GM19324 (cell line): ENCODE results near the gene PPFIA4.

Source experiments
- ATAC-seq: cut with Tn5 transposase; IDR thresholded peaks from one replicate; pipeline ENCODE4 v1.9.1; 2021; ENCODE audit warnings: mild to moderate bottlenecking, moderate library complexity; ENCODE audit not compliant: unreplicated experiment, low FRiP score

Gene PPFIA4

DNA sequence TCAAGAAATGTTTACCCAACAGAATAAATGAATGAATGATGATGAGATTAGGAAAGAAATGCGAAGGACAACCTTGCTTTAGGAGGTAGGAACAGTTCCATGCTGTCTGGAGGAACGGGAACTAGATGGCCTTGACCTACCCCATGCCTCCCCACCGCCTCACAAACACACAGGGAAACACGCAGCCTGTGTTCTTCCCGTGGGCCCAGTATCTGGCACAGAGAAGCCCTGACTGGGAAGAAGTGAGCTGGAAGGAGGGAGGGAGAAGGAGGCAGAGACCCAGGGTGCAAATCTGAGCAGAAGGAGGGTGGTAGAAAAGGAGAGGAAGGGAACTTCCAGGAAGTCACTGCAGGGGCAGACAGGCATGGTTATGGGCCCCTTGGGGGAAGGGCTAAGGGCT is 97.7 kb downstream of the PPFIA4 start:
- no peak for ATAC-seq

DNA sequence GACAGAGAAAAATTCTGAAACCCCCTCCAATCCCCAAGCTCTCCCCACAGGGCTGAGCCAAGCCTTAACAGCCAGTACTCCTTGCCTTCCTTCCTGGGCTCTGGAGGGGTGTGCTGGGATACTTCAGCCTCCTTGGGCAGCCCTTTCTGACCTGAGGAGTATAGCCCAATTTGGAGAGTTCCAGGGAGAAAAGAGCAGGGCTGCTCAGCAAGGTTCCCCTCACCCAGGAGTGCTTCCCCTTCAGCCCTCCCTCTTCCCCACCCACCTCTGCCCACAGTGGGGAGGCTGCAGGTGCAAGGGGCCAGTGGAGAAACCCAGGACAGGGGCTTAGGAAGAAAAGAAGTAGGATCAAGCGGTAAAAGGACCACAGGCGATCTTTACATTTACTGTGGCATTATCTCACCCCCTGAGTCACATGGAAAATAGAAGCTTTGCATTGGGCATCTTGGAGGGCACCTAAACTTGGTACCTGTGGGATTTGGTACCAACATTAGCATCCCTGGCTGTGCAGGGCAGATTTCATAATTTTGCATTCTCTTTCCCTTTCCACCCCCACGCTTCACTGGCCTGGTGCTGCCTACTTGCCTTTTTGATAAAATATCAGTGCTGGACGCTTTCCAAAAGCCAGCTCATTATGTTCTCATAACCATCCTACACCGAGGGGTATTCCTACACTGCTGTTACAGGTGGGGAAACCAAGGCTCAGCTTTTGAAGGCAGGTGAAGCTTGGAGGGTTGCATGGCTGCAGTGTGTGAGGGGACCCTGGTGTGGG is 98.4 kb downstream of the PPFIA4 start:
- no peak for ATAC-seq

DNA sequence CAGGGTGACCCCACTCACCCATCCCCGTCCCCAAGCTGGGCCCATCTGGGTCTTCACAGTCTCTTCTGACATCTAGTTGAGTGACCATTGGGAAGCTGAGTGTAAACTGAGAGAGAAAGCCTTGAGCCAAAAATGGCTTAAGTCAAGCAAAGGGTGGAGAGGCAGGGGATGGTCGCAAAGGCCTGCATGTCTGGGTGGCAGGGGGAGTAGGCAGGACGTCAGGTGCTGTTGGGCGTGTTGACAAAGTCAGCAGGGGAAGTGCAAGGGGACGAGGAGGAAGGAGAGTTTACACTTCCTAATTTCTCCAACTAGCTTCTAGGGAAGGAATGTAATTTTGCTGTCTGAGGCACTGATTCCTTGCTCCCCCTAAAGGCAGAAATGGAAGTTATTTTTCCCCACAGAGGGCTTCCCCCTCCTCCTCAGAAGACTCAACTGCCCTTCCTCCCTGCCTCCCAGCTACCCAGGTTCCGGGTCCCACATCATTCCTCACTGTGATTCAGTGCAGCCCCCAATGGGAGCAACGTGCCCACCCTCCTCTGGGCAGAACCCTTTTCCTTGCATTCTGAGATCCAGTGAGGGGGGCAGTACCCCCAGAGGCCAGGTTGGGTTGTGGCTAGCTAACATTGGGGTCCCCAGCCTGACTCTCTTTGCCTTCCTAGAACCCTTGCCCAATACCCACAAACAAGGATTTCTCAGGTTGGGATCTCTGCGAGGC is 100.0 kb downstream of the PPFIA4 start:
- no peak for ATAC-seq

DNA sequence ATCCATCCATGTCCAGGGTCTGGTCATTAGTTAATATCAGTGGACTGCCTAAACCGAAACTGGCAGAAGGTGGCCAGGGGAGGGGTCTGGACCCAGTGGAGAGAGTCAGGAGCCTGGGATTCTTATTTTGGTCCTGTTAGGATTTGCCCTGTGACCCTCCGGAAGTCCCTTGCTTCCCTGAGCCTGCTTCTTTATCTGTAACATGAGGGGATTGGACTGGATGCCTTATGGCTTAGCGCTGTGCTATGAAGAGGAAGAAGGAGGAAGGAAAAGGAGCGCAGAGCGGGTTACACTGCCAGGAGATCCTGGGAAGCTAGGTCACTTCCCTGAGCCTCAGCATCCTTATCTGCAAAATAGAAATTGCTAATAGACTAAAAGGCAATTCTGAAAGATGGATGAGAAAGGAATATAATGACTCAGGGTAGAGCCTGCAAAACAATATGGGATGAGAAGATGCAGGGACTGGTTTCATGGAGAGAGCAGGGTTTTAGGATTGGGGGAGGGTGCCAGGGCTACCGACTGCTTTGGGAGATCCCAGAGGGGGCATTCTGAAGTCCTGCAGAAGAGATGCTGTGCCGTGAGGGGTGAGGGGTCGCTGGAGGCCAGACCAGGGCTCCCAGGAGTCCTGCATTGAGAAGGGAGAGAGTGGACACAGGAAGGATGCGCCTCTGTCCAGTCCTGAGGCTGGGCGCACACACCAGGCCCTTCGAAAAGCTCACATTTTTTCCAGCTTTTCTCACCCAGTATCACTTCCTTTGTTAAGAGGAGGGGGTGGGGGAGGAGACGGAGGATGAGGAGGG is 100.8 kb downstream of the PPFIA4 start:
- no peak for ATAC-seq

DNA sequence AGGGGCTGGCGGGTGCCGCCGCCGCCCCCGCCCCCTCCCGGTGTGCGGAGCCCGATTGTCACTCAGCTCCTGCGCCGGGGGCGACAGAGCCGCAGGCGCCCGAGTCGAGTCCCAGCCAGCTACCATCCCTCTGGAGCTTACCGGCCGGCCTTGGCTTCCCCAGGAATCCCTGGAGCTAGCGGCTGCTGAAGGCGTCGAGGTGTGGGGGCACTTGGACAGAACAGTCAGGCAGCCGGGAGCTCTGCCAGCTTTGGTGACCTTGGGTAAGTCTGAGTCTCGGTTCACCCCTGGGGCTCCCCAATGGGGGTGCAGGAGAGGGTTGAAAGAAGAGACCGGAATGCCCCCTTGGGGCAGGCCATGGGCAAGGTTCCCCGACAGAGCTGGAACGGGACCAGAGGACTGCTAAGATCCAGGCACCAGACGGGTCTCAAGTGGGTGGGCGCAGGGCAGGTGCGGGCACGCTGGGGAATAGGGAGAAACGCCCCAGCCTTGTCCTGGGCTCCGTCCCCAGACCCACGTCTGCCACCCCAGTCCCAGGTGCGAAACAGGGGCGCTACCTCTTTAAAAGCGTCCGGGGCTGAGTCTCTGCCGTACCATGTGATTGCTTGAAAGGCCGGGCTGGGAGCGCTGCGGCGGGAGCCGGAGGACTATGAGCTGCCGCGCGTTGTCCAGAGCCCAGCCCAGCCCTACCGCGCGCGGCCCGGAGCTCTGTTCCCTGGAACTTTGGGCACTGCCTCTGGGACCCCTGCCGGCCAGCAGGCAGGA is 101.6 kb downstream of the PPFIA4 start, which contains the start of gene ADORA1:
ADORA1 (plus strand) TSS at position 61 of the 765 bp plus-strand sequence. CDS start 1,116 bp downstream, outside the sequence.
- no peak for ATAC-seq

DNA sequence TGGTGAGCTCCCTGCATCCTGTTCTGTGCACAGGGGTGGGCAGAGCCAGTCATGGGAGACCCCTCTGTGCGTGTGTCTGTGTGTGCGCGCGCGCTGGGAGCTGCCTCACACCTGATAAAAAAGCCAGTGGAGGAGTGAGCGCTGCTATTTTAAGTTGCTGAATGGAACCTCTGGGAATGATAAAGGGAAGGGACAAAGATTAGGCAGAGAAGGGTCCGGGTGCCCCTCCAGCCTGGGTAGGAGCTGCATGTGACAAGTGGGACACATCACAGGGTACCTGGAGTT is 102.1 kb downstream of the PPFIA4 start:
- no peak for ATAC-seq
